ENCODE measurements around the gene CGNL1.

The CGNL1 gene

DNA sequence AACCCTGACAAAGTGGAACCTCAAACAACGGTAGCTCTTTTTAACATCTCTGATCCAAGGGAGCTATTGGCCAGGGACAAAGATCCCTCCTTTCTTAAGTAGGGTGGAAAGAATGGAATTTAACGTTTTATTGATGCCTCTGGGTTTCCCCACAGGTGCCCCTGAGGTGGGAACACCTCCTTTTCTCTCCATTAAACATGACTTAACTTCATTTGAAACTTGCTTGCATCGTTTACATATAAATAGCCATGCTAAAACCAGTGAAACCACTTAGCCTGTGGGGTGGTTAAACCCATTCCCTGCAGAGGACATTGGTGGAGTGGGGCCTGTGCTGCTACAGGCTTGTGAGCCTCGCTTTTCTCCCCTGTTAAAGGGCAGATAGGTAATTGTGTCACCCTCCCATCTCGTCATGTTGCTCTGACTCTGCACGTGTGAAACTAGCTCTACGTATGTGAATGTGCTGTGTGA, 9.7 kb downstream of the CGNL1 start:
- no peak for DNase-seq

DNA sequence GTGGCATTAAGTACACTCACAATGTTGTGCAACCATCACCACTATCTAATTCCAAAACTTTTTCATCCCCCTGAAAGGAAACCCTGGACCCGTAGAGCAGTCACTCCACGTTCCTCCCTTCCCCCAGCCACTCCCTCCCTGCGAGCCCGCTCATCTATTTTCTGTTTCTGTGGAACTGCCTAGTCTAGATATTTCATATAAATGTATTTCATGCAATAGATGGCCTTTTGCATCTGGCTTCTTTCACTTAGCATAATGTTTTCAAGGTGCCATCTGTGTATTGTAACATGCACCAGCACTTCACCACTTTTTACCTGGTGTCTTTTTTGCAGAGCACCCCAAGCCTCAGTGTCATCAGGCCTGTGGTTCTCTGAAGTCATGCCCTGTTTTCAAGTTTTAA, 10.7 kb downstream of the CGNL1 start:
- no peak for DNase-seq

DNA sequence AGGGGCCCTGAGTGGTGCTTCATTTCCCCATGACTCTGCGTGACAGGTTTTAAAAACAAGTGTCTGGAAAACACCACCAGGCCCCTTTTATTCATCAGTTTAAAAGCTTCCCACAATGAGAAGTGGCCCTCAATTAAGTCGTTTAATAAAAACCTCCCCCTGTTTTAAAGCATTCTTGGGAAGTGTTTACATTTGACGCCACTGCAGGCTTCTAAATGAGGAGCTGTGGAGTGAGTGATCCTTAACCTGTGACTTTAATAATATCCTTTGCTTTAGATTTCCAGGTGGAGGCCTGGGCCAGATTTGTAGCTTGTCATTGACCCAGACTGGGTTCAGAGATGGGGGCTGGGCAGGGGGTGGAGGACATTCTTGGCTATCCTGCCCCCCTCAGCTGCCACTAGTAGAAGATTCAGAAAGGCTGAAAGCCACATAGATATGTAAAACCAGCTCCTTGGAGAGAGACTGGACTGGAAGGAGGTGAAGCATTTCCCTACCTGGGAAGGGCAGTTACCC, 11.3 kb downstream of the CGNL1 start:
- DNase-seq: no peak

DNA sequence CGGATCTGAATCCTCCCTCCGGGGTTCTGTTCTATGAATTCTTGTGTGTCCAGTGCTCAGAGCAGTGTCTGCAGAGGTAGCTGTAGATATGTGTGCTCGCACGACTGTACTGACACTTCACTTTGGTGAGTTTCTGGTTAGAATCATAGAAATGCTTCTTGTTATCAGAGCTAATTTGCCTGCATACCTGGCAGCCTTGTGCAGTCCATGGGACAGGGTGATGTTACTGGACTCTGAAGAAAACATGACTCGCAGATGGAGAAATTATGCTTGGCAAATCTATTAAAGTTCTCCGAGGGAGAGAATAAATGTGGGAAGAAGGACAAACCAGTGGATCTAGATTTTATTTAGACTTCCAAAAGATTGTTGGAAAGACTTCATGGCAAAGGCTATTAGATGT, 12.2 kb downstream of the CGNL1 start:
- no peak for DNase-seq

DNA sequence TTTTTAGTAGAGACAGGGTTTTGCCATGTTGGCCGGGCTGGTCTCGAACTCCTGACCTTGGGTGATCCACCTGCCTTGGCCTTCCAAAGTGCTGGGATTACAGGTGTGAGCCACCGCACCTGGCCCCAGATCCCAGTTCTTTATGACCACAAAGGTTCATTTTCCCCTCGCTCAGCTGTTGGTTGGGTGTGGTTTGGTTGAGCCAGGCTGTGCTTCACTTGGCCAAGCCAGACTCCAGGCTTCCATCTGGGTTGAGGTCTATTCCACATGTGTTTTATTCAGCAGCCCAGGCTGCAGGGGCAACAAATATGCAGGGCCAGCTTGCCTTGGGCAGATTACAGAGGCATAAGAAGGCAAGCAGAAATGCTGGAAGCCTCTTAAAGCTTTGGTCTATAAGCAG, 13.7 kb downstream of the CGNL1 start:
- DNase-seq: no peak

DNA sequence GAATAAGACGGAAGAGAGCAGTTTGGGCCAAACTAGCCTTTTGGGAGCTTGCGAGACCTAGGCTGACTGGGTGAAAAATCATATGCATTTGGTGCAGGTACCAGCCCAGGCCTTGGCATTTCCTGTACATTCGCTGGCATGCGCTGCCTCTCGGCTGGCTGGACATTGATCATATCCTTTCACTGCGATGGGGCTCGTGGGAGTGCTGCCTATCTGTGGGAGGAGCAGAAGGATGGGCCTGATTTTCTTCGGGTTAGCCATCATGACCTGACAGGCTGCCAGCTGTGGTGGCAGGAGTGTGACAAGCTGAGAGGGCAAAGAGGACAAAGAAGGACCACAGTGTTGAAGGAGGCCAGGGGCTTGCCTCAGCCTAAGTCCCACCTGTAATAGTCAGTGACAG, 14.3 kb downstream of the CGNL1 start:
- no peak for DNase-seq

DNA sequence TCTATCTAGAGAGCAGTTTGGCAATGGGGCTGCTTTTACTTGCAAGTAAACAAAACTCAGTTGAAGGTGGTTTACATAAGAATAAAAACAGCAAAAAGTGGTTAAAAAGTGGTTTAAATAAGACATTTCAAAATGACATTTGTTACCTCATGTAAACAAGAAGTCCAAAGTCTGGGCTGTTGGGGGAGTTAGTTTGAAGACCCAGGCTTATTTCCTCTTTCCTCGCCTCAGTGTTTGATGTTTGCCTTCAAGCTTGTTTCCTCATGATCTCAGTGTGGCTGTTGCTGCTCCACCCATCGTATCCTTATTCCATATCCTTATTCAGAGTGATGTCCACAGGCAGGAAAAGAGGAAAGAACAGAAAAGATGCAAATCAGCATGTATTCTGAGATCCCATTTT, 15.2 kb downstream of the CGNL1 start:
- no peak for DNase-seq

DNA sequence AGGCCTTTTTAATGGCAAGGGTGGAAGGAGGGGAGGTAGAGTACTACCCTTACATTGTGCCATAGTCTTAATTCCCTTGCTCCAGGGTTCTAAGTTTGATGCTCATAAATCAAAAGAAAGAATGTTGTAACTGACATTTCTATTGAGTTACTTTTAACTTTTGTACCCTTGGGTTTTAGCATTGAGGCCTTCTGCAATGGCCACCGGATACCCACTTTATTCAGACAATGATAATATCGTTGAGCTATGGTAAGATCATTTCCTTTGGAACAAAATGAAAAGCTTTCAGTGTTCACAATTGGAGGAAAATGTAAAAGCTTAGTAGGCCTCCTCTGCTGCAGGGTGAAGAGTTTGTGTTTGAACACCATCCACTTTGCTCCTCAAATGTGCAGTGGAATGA, 16.8 kb downstream of the CGNL1 start:
- no peak for DNase-seq

DNA sequence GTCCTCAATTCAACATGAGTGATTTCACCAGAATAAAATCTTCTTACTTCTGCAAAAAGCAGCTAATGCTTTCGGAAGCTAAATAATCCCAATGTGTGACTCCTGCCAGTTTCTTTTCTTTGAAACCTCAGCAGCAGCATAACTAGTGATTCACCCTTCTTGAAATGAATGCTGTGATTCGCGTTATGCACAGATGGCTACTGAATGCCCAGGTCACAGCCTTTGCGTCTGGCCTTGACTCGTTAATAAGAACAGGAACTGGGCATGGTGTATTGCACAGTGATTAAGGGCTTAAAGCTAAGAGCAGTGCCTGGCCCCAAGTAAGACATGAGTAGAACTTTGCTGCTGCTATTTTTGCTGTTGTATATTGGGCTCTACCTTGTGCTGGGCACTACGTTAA, 19.0 kb downstream of the CGNL1 start:
- no peak for DNase-seq

DNA sequence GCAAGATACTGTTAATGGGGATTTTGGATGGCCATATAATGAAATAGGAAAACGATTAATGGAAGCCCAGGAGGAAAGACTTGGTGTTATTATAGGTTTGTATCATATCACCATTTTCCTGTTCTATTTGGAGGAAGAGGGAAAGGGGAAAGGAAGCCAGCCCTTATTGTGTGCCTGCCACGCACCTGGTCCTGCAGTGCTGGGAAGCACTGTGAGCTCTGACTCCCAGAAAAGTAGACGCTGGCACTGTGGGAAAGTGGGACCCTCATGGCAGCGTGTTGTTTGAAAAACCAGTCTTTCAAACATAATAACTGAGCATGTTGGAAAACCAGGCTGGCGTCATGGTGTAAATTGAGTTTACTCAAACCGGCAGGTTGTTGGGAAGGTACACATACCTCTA, 22.0 kb downstream of the CGNL1 start:
- no peak for DNase-seq

DNA sequence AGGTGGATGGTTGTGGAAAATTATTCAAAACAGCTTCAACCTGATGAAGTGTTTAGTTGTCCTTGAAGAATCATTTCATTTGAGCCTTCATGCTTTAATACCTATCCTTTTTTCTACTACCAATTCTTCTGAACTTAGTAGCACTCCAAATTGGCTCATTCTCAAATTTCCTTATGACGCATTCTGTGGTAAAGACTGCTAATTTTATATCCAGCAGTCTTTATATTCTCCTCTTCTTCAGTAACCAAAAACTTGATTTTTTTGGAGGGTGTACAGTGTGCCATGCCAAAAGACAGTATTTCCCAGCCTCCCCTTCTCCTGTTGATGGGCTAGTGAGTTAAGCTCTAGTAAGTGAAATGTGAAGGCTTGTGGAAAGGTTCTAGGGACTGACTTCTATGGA, 25.2 kb downstream of the CGNL1 start:
- no peak for DNase-seq

DNA sequence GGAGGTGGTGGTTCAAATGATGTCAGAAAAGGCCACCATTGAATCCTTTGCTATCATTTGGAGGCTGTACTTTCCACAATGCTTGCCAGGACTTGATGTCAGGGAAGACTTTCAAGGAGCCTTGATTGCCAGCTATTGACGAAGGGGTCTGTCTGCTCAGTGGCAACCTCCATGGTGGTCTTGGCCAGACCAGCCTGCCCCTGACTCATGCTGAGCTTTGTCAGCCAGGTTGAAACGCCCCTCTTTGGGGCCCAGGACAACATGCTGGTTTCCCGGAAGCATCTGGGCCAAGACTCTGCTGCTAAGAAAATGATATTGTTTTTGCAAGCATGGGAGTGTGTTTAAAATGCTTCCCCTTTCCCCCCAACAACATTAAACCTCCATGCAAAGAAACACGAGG, 26.7 kb downstream of the CGNL1 start:
- DNase-seq: no peak

DNA sequence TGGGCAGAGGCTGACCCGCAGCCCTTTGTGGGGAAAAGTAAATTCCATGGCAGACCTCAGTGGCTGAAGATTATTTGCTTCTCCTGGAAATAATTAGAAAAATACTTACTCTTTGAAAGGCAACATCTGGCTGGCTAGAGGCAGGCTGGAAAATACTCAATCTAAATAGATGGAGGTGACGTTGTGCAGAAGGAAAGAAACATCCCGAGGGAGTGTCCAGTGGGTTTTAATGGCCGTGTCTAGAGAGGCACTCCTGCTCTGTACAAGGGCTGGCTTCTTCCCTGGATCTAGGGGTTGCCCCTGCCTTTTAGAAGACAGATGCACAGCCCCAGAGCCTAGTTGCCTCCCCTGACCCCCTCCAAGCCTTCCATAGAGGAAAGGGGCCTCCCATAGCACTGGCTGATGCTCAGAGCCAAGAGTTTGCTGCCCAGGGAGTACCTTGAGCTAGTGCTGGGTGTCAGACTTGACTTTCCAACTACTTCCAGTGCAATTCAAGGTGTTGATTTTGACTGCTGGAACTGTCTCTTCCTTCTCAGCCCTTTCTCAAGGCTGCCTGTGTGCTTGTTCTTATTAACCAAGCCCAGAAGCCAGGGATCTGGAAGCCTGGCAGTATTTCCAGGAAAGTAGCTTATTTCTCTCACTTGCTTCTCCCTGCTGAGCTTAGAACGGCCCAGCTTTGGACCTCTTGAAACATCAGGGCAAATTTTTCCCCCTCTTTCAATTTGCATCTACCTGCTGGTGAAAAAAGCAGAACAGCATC, 27.4 kb downstream of the CGNL1 start:
- DNase-seq: no peak

DNA sequence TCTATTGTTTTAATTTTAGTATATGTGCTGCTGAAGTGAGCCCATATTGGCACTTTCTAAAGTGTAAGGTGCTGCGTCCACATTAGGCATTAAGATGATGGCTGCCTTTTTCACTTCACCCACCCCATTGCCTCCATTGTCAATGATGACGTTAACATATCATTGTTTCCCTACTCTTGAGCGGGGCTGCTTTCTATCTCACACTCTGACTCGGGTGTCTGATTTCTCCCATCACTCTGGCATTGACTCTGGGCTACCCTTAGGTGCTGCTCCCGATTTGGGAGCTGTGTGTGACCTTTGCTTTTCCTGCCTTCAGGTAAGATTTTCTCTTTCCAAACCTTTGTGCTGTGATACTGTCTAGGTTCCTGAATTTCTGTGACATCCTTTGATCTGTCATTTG, 28.8 kb downstream of the CGNL1 start:
- no peak for DNase-seq

DNA sequence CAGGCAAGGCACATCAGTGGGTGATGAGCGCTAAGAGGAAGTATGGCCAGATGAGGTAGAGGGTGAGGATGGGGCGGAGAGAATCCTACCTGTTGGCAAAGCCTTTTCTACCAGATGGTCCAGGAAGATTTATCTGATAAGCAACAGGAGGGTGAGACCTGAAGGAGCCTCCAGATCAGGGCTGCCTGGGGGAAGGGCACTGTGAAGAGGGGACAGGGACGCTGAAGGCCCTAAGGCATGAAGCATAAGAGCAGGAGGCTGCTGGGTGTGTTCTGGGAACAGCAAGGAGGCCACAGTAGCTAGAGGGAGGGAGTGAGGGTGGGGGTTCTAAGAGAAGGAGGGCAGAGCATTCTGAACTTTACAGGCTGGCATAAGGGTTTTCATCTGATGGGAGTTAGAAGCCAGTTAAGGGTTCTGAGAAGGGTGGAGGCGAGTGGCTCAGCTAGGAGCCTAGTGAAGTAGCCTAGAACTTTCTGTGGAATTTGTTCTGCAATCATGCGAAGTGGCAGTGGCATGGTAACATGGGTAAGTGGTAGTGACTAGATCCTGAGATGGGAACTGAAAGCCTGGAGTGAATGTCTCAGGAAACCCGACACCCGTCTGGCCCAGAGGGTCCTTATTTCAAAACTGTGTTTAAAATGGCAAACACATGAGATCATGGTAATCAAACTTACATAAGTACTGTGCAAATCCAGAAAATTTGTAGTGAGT, 29.9 kb downstream of the CGNL1 start:
- no peak for DNase-seq

DNA sequence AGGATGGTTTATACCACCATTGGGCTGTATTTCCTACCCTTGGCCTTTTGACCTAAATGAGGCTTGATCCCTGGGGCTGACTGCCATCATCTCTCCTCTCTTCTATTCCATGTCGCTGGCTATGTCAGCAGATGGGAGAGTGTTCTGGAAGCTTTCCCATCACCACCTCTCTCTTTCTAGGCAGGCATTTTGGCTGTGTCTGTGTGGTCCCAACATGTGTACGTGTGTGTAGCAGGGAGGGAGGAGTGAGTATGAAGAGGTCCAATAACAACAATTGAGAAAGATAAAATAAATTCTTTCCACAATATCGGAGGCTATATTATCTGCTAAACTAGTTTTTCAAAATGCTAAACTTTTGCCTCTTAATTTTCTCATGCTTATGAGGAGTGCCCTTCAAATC, 34.1 kb downstream of the CGNL1 start:
- no peak for DNase-seq

DNA sequence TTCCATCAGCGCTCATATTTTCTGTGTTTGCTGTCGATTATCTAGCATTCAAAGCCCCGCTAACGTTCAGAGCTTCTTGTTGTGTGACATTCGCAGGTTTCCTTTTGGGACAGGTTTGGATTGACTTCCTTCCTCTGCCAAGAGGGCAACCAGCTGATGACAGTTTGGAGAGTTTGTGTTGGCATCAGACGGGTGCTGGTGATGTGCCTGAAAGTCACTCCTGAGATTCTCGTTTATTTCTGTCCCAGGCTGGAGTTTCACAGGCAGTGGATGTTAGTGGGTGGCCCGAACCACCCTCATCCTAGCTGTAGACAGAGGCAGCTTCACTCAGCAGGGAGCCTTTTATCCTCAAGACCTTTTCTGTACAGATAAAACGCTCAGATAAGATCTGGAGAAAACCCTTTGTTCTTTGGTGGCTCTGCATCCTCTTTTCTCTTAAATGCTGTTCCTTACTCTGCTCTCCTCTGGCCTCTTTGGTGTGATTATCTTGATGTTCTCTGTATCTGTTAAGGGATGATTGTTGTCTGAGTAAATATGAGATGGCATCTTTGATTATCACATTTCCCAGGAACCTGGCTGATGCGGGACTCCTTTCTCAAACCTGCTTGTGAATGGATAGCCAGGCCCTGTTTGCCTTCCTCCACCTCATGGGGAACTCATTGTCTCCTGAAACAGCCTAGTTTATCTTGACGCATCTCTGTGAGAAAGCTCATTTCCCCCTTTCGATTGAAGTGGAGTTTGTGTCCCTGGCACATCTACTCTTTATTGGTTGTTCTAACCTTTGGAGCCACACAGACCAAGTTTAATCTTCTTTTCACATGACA, 35.9 kb downstream of the CGNL1 start:
- no peak for DNase-seq

DNA sequence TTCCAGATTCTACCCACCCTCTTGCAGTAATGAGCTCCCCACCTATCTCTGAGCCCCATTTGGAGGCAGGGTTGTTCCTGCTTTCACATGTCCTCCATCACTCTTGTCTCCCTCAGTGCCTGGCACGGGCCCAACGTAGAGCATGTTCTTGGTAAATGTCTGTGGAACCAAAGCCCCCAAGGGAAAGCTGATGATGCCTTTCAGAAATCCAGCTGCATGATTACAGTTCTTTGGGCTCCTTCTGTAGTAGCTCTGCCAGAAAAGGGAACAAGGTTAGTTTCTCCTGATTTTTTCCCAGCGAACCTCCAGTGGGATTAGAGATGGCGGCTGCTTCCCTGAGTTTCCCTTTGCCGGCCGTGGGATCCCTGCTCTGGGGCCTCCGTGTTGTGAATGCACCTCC, 39.3 kb downstream of the CGNL1 start:
- no peak for DNase-seq

DNA sequence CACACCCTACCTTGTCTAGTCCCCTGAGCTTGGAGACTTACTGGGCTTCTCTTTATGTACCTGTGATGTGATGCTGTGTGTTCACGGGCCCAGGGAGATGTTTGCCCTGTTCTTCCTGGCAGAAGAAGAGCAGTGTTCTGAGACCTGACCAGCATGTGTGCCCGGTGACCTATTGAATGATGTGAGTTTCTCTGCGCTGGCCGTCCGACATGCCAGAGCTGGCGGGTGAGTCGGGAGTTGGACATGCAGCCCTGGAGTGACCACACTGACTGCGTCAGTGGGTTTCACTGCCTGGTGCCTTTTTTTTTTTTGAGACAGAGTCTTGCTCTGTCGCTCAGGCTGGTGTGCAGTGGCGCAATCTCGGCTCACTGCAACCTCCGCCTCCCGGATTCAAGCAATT, 42.3 kb downstream of the CGNL1 start:
- DNase-seq: no peak

DNA sequence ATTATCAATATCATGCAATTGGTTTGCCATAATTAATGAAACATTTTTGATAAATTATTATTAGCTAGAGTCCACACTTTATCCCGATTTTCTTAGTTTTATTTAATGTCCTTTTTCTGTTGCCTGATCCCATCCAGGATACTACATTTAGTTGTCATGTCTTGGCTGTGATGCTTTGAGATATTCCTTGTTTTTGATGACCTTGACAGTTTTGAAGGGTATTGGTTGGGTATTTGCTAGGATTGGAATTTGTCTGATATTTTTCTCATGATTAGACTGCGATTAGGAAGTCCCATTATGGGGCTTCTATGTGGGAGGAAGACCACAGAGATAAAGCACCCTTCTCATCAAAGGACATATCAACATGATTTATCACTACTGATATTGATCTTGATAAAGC, 43.0 kb downstream of the CGNL1 start:
- DNase-seq: no peak

DNA sequence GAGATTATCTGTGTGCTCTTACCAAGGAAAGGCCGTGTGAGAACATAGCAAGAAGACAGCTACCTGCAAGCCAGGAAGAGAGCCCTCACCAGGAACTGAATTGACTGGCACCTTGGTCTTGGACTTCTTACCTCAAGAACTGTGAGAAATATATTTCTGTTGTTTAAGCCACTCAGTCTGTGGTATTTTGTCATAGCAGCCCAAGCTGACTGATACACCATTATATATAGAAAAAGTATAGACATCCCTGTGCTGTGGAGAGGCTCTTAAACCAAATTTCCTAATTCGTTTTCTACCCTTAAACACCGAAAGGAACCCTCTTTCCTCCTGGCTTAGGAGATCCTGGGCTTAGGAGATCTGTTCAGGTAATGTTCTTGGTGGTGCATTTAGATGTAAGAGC, 44.8 kb downstream of the CGNL1 start:
- no peak for DNase-seq

DNA sequence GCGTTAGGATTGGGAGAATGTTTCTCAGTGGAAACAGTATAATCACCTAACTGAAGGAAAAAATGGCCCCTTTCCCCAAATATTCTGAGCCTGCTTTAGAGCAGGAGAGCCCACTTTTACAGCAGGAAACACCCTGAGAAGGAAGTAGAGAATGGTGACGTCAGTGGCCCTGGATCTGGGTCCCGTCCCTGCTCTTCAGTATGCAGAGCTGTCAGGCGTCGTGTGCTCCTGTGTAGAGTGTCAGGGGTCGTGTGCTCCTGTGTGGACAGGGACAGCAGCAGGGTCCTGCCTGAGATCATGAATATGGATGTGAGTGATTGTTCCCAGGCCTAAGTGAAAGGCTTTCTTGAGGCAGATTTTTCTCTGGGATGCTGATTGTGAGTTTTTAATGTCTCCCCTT, 45.2 kb downstream of the CGNL1 start:
- no peak for DNase-seq

DNA sequence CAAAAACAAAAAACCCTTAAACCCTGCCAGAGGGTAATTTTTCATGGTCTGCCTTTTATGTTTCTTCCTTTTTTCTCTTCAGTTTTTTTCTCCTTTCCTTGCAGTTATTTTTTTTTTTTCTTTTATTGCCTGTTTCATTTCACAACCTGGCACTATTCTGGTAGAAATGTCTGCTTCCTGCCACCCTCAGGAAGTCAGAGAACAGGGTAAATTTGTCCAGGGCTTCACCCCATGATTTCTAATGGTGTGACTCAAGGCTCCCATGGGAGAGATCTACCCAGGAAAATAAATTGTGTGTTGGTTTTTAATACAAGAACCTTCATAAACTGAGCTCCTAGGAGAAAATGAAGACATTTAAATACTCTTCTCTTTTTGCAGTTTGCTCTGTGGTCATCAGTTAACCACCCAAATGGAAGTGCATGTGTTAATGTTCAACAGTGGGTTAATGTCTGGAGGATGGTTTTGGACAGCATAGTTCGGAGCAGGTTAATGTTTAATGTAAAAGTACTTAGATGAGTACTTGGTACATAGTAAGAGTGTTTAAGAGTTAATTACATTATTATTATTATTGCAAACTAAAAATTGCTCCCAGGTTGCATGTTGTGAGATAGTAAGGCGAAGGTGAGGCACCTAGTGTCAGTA, 45.9 kb downstream of the CGNL1 start:
- DNase-seq: no peak
